ENCODE results near the gene IGLL5. TPM values are rescaled to one million over a fixed set of nuclear protein-coding genes. Genes with fewer than 3 reads are reported as not detected.

The IGLL5 gene
- total and polyA plus RNA-seq, 5 donors, result 0.65 to 0.97 TPM; not detected in 3

GRCh38 chr22:22910272-22911240, 22.9 kb downstream of the IGLL5 start:
- Histone ChIP-seq H3K9me3 (ENCODE audit: control insufficient read depth, low read length) (no peaks in the 10 kb centered on the region), H3K27ac (ENCODE audit: low read length) (no peak overlapping the region), H3K27me3 (ENCODE audit: control insufficient read depth, insufficient read depth) (no peaks in the 10 kb centered on the region), H3K4me1 (ENCODE audit: control insufficient read depth, insufficient read depth, low read length) (no peaks in the 10 kb centered on the region), H3K4me3 (ENCODE audit: low read length) (no peak overlapping the region)
- intact Hi-C loops (cut with DNase I), result no loop called here
- DNase-seq (peak in 1 of 3 donors; percentile 20), ATAC-seq (no peak)
- 76% methylated on average over 15 of the region's 15 CpGs for WGBS

GRCh38 chr22:22911327-22912134, 23.9 kb downstream of the IGLL5 start:
- DNase-seq (peak in 1 of 3 donors; percentile 21), ATAC-seq (no peak)
- Histone ChIP-seq H3K27me3 (ENCODE audit: control insufficient read depth, insufficient read depth) (no peaks in the 10 kb centered on the region), H3K27ac (ENCODE audit: low read length) (no peak overlapping the region), H3K4me3 (ENCODE audit: low read length) (no peak overlapping the region), H3K4me1 (ENCODE audit: control insufficient read depth, insufficient read depth, low read length) (no peaks in the 10 kb centered on the region), H3K9me3 (ENCODE audit: control insufficient read depth, low read length) (no peaks in the 10 kb centered on the region)
- 72% methylated on average over 15 of the region's 15 CpGs for WGBS
- intact Hi-C loops (cut with DNase I), result no loop called here

- no peak overlapping the region for H3K4me3 ChIP-seq (ENCODE audit: low read length)
- ATAC-seq (no peak), DNase-seq (no peak)
- 72% methylated on average over 8 of the region's 8 CpGs for WGBS
- intact Hi-C loops (cut with DNase I), result no loop called here
- no peaks in the 10 kb centered on the region for H3K27me3 ChIP-seq (ENCODE audit: control insufficient read depth, insufficient read depth)
- H3K27ac ChIP-seq (ENCODE audit: low read length), result no peak overlapping the region
- no peaks in the 10 kb centered on the region for H3K9me3 ChIP-seq (ENCODE audit: control insufficient read depth, low read length)
- no peaks in the 10 kb centered on the region for H3K4me1 ChIP-seq (ENCODE audit: control insufficient read depth, insufficient read depth, low read length)
Observed at GRCh38 chr22:22912135-22912987, 24.7 kb downstream of the IGLL5 start.

- DNase-seq (no peak), ATAC-seq (no peak)
- intact Hi-C loops (cut with DNase I), result no loop called here
- WGBS, result 84% methylated on average over 7 of the region's 7 CpGs
- Histone ChIP-seq H3K27ac (ENCODE audit: low read length) (no peak overlapping the region), H3K9me3 (ENCODE audit: control insufficient read depth, low read length) (no peaks in the 10 kb centered on the region), H3K4me1 (ENCODE audit: control insufficient read depth, insufficient read depth, low read length) (no peaks in the 10 kb centered on the region), H3K27me3 (ENCODE audit: control insufficient read depth, insufficient read depth) (no peaks in the 10 kb centered on the region), H3K4me3 (ENCODE audit: low read length) (no peak overlapping the region)
Observed at GRCh38 chr22:22912988-22913253, 25.3 kb downstream of the IGLL5 start.

GRCh38 chr22:22913989-22914388, 26.4 kb downstream of the IGLL5 start:
- H3K4me3 ChIP-seq (ENCODE audit: low read length), result no peak overlapping the region
- H3K27me3 ChIP-seq (ENCODE audit: control insufficient read depth, insufficient read depth), result no peaks in the 10 kb centered on the region
- intact Hi-C loops (cut with DNase I), result no loop called here
- no peak overlapping the region for H3K27ac ChIP-seq (ENCODE audit: low read length)
- WGBS, result 71% methylated on average over 5 of the region's 5 CpGs
- no peaks in the 10 kb centered on the region for H3K4me1 ChIP-seq (ENCODE audit: control insufficient read depth, insufficient read depth, low read length)
- DNase-seq, result peak in 1 of 3 donors; percentile 25
- ATAC-seq, result no peak
- no peaks in the 10 kb centered on the region for H3K9me3 ChIP-seq (ENCODE audit: control insufficient read depth, low read length)

- intact Hi-C loops (cut with DNase I), result no loop called here
- Histone ChIP-seq H3K27me3 (ENCODE audit: control insufficient read depth, insufficient read depth) (no peaks in the 10 kb centered on the region), H3K9me3 (ENCODE audit: control insufficient read depth, low read length) (no peaks in the 10 kb centered on the region), H3K4me3 (ENCODE audit: low read length) (no peak overlapping the region), H3K27ac (ENCODE audit: low read length) (no peak overlapping the region), H3K4me1 (ENCODE audit: control insufficient read depth, insufficient read depth, low read length) (no peaks in the 10 kb centered on the region)
- WGBS, result 71% methylated on average over 11 of the region's 11 CpGs
- peak in 1 of 3 donors; percentile 20 for DNase-seq
- ATAC-seq, result no peak
Observed at GRCh38 chr22:22914726-22915669, 27.4 kb downstream of the IGLL5 start.

GRCh38 chr22:22915670-22916035, 28.0 kb downstream of the IGLL5 start:
- Histone ChIP-seq H3K27ac (ENCODE audit: low read length) (no peak overlapping the region), H3K27me3 (ENCODE audit: control insufficient read depth, insufficient read depth) (no peaks in the 10 kb centered on the region), H3K9me3 (ENCODE audit: control insufficient read depth, low read length) (no peaks in the 10 kb centered on the region), H3K4me1 (ENCODE audit: control insufficient read depth, insufficient read depth, low read length) (no peaks in the 10 kb centered on the region), H3K4me3 (ENCODE audit: low read length) (no peak overlapping the region)
- WGBS, result 87% methylated on average over 6 of the region's 6 CpGs
- intact Hi-C loops (cut with DNase I), result no loop called here
- ATAC-seq (no peak), DNase-seq (peak in 1 of 3 donors; percentile 8)

- no peaks in the 10 kb centered on the region for H3K4me1 ChIP-seq (ENCODE audit: control insufficient read depth, insufficient read depth, low read length)
- H3K27ac ChIP-seq (ENCODE audit: low read length), result no peak overlapping the region
- H3K27me3 ChIP-seq (ENCODE audit: control insufficient read depth, insufficient read depth), result no peaks in the 10 kb centered on the region
- ATAC-seq, result no peak
- no peak overlapping the region for H3K4me3 ChIP-seq (ENCODE audit: low read length)
- H3K9me3 ChIP-seq (ENCODE audit: control insufficient read depth, low read length), result no peaks in the 10 kb centered on the region
- intact Hi-C loops (cut with DNase I), result no loop called here
- WGBS, result 74% methylated on average over 10 of the region's 10 CpGs
- DNase-seq, result peak in 1 of 3 donors; percentile 3
Observed at GRCh38 chr22:22916215-22916951, 28.8 kb downstream of the IGLL5 start.

GRCh38 chr22:22916952-22917290, 29.3 kb downstream of the IGLL5 start:
- 94% methylated on average over 3 of the region's 3 CpGs for WGBS
- Histone ChIP-seq H3K4me1 (ENCODE audit: control insufficient read depth, insufficient read depth, low read length) (no peaks in the 10 kb centered on the region), H3K27ac (ENCODE audit: low read length) (no peak overlapping the region), H3K27me3 (ENCODE audit: control insufficient read depth, insufficient read depth) (no peaks in the 10 kb centered on the region), H3K9me3 (ENCODE audit: control insufficient read depth, low read length) (no peaks in the 10 kb centered on the region), H3K4me3 (ENCODE audit: low read length) (no peak overlapping the region)
- ATAC-seq, result no peak
- peak in 1 of 3 donors; percentile 21 for DNase-seq
- intact Hi-C loops (cut with DNase I), result no loop called here
